Measurements from ENCODE around the gene TRNAU1AP. TPM values are rescaled to one million over a fixed set of nuclear protein-coding genes. Genes with fewer than 3 reads are reported as not detected.

The TRNAU1AP gene
- total and polyA plus RNA-seq, 2 of the 13 experiments (the other 11 are each of a cell fraction or from before 2014, with no cell fraction given) = 29.0 to 42.9 TPM

DNA sequence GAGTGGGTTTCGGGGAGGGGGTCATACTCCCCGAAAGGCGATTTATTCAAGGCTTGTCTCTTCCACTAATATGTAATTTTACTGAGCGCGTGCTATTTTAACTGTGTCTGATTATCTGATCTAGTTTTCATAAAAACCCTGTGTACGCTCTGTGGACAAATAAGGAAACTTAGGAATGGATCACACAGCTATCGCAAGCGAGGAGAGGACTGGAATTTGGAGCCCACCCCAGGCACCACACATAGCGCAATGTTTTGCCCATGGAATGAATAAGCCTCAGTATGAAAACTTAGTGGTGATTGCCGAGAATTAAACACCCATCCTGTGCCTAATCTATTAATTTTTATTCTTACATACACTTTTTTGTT lies 29.3 kb downstream of the TRNAU1AP start:
- in situ Hi-C loops (cut with HindIII; ENCODE audit: extremely low pct_ligation_motif_present, low pct_unique_long_range_greater_than_20kb) (loop anchor here (25.0 kb wide), 1 partner anchor 345 kb away; the partner anchor contains the start of genes ATP5IF1 and DNAJC8), intact Hi-C loops (cut with micrococcal nuclease; ENCODE audit: unreplicated experiment) (no loop called here)
- FAIRE-seq = no peak
- WGBS (ENCODE audit: low lambda C conversion rate) = 7% methylated on average over 10 of the region's 10 CpGs
- Histone ChIP-seq H3K4me2 (ENCODE audit: low read depth, low read length) (peak overlapping the region; percentile 88), H3K9me3 (ENCODE audit: low read length) (no peaks in the 10 kb centered on the region), H3K9ac (ENCODE audit: insufficient read depth, low read depth, low read length) (peak overlapping the region; percentile 96), H3K4me3 (replicated peaks in 1 of 3; ENCODE audit: insufficient read depth in 1 of 3, low read depth in 2 of 3, low read length in 3 of 3) (peak overlapping the region; percentile 95 to 99 (median 96)), H2AFZ (ENCODE audit: low read length) (no peak overlapping the region), H3K27ac (ENCODE audit: extremely low read length, insufficient read depth, low read length) (peak overlapping the region; percentile 71), H3K4me1 (ENCODE audit: insufficient read depth, low read length) (peaks cover 51% of the 10 kb centered on the region), H3K27me3 (ENCODE audit: control insufficient read depth in 1 of 2, insufficient read depth in 2 of 2, low read length in 2 of 2) (peaks cover 0 to 3% of the 10 kb centered on the region in 2 experiments; a peak in 1 of 5 replicates), H3K79me2 (ENCODE audit: insufficient read depth, low read length) (peaks cover 28% of the 10 kb centered on the region), H3K36me3 (replicated peaks in 1 of 2; ENCODE audit: control insufficient read depth in 1 of 2, insufficient read depth in 2 of 2, low read length in 2 of 2) (peaks cover 13 to 37% of the 10 kb centered on the region in 2 experiments), H4K20me1 (ENCODE audit: insufficient read depth, low read length) (peaks cover 40% of the 10 kb centered on the region)
- peak; percentile 25 for ATAC-seq
- BruUV-seq (replicated peaks) = TSS peak; percentile 98
- DNase-seq (ENCODE audit: low spot score) = no peak
- peak; percentile 24; the same call in 1 of the 2 replicates for TF ChIP-seq ZNF510 (CRISPR knock-in tag; IDR thresholded peaks at IDR 0.05; ENCODE audit: low read depth)
- TF ChIP-seq, protein P1, sequence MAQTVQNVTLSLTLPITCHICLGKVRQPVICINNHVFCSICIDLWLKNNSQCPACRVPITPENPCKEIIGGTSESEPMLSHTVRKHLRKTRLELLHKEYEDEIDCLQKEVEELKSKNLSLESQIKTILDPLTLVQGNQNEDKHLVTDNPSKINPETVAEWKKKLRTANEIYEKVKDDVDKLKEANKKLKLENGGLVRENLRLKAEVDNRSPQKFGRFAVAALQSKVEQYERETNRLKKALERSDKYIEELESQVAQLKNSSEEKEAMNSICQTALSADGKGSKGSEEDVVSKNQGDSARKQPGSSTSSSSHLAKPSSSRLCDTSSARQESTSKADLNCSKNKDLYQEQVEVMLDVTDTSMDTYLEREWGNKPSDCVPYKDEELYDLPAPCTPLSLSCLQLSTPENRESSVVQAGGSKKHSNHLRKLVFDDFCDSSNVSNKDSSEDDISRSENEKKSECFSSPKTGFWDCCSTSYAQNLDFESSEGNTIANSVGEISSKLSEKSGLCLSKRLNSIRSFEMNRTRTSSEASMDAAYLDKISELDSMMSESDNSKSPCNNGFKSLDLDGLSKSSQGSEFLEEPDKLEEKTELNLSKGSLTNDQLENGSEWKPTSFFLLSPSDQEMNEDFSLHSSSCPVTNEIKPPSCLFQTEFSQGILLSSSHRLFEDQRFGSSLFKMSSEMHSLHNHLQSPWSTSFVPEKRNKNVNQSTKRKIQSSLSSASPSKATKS (CRISPR knock-in tag; IDR thresholded peaks at IDR 0.05) = 0 out of 2 replicates have a peak, but pooled peaks have one; percentile 12
- TF ChIP-seq NFYB (CRISPR knock-in tag; IDR thresholded peaks at IDR 0.05) = no peak
- TF ChIP-seq KLF13 (CRISPR knock-in tag; IDR thresholded peaks at IDR 0.05) = no peak
- no peak for TF ChIP-seq ZNF773 (CRISPR knock-in tag; IDR thresholded peaks at IDR 0.05; ENCODE audit: borderline replicate concordance)
- ChIA-PET POLR2A (interaction anchor here (0.6 to 6.6 kb wide), 40 partner anchors 9 to 810 kb away, joined by 3 to 139 read pairs (median 7); partner anchors contain the start of genes ATP5IF1, GMEB1, MED18 and PHACTR4), CTCF (ENCODE audit: low intra/inter-chr PET ratio, low total read pairs) (no interaction called here)
